BJ (cell line): ENCODE results near the gene MYH10. TPM values are rescaled to one million over a fixed set of nuclear protein-coding genes. Genes with fewer than 3 reads are reported as not detected.

ENCODE experiments used
- CTCF ChIA-PET: fragments of 350-600 bp; formaldehyde crosslinking; extraction: SDS; loops from one replicate; lab custom pipeline; 2021; ENCODE audit warnings: antibody characterized with exemption, inconsistent platforms; lab: Yijun Ruan, JAX
- POLR2A ChIA-PET: fragments of 300-600 bp; sonication (Branson Sonifier 250); formaldehyde crosslinking; extraction: SDS; loops from one replicate; lab custom pipeline; 2021; ENCODE audit warnings: antibody characterized with exemption; lab: Charles Lee
- DNase-seq: peaks from one replicate; pipeline ENCODE4 v3.0.0-alpha.2; 2011; ENCODE audit warnings: low read depth
- H3K27me3 ChIP-seq: 2 replicates; pipeline ENCODE4 v1.6.0; 2011; ENCODE audit warnings: low read length; ENCODE audit not compliant: control insufficient read depth, insufficient read depth
- H3K36me3 ChIP-seq: 2 replicates; pipeline ENCODE4 v1.5.1; 2011; ENCODE audit warnings: low read length; ENCODE audit not compliant: control insufficient read depth, insufficient read depth
- H3K4me3 ChIP-seq: 2 replicates; pipeline ENCODE4 v1.5.1; 2011; ENCODE audit warnings: low read depth, mild to moderate bottlenecking, control low read depth, low read length
- polyA plus RNA-seq: library from polyadenylated mRNA; depleted of rRNA; stranded (reverse); fragments of >200 nt; gene quantifications from 2 replicates; pipeline ENCODE4 v1.2.3, GENCODE V29; 2011
- TF ChIP-seq, protein P1 (sequence below): IDR thresholded peaks from 2 replicates; pipeline ENCODE4 v1.5.1; 2011; ENCODE audit warnings: low read depth, mild to moderate bottlenecking, control low read depth, inconsistent platforms, low read length, moderate library complexity; ENCODE audit not compliant: insufficient read depth

Gene MYH10
- polyA plus RNA-seq, 1 experiment = 62.1 TPM

DNA sequence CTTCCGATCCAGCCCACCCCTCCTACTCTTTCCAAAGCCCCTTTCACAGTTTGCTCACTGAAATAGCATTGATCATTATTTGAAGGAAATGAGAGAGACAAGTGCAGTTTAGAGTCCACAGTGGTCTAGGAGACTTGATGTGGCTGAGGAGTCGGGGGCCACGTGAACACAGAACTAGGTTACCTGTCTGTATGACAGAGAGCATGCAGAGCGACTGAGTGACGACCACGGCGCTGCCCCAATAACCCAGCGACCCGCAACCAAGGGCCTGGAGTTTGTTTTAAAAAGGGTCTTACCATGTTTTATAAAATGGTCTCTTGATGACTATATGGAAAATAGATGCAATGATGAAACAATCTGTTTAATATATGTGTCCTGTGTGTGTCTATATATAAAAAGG, 155.3 kb downstream of the MYH10 start:
- ChIA-PET CTCF (no interaction called here), POLR2A (no interaction called here)
- no peak for DNase-seq
- Histone ChIP-seq H3K4me3 (no peak overlapping the region), H3K27me3 (no peaks in the 10 kb centered on the region), H3K36me3 (peaks cover 32% of the 10 kb centered on the region)
- TF ChIP-seq, protein P1, sequence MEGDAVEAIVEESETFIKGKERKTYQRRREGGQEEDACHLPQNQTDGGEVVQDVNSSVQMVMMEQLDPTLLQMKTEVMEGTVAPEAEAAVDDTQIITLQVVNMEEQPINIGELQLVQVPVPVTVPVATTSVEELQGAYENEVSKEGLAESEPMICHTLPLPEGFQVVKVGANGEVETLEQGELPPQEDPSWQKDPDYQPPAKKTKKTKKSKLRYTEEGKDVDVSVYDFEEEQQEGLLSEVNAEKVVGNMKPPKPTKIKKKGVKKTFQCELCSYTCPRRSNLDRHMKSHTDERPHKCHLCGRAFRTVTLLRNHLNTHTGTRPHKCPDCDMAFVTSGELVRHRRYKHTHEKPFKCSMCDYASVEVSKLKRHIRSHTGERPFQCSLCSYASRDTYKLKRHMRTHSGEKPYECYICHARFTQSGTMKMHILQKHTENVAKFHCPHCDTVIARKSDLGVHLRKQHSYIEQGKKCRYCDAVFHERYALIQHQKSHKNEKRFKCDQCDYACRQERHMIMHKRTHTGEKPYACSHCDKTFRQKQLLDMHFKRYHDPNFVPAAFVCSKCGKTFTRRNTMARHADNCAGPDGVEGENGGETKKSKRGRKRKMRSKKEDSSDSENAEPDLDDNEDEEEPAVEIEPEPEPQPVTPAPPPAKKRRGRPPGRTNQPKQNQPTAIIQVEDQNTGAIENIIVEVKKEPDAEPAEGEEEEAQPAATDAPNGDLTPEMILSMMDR = no peak

DNA sequence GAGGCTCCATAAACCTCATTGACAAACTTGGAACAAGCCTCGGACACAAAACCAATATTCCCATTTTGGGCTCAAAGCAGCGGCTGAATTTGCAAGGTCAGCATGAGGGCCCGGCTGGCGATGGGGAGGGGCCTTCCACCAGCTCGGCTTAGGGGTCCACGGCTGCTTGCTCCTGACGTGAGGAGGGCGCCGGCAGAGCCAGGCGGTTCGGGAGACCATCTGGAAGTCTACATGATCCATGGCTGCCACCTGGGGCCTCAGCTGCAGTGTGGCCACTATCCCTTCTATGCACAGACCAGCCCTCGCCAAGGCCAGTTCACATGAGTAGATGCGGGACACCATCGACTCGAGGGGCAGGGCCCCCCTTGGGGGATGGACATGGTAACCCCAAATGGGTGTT, 155.7 kb downstream of the MYH10 start:
- TF ChIP-seq, protein P1 = no peak
- H3K36me3 ChIP-seq = peaks cover 28% of the 10 kb centered on the region
- ChIA-PET POLR2A (no interaction called here), CTCF (no interaction called here)
- no peaks in the 10 kb centered on the region for H3K27me3 ChIP-seq
- no peak overlapping the region for H3K4me3 ChIP-seq
- DNase-seq = no peak

DNA sequence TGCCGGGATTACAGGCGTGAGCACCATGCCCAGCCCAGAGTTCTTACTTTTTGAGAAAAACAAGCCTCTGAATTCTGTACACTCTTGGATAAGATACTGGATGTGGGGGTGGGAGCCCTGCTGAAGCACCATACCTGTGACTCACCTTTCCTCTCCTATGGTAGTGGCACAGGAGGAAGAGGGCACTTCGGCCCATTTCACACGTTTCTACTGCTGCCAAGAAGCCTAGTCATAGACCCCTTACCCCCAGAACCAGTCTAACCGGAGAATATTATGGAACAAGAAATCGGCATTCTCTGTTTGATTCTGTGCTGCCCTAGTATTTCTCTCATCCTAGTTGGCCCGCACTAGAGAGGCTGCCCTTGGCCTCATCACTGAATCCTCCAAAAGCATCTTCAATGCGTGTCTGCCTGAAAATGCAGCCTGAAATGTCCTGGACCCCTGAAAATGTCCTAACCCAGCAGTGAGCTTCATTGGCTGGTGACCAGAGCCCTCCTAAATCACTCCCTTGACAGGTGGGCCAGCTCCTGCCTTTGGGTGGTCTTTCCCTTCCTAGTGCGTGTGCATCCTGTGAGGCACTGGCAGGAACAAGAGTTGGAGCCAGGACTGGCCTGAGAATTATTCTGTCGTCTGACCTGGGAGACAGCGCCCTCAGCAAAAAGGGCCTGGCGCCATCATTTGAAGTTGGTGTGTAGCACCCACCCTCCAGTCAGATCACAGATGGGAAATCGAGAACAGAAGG, 156.9 kb downstream of the MYH10 start:
- TF ChIP-seq, protein P1 = no peak
- H3K27me3 ChIP-seq = no peaks in the 10 kb centered on the region
- H3K36me3 ChIP-seq = peaks cover 29% of the 10 kb centered on the region
- POLR2A ChIA-PET = no interaction called here
- no peak for DNase-seq
- no peak overlapping the region for H3K4me3 ChIP-seq
- CTCF ChIA-PET = no interaction called here

DNA sequence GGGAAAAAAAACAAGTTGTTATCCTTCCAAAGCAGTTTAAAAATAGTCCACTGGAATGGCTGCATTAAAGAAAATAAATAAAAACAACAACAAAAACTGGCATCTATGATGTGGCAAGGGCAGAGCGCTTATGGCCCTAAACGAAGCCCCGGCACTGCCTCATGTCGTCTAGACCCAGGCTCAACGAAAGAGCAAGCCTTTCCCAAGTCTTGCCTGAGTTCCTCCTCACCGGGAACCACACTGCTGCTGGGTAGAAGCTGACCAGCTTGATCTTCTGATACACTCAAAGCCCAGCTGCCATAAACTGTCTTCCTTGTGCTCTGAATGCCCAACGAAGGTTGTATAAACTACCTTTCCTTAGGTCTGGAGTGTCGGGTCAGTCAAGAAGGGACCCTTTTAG, 157.9 kb downstream of the MYH10 start:
- peaks cover 33% of the 10 kb centered on the region for H3K36me3 ChIP-seq
- DNase-seq = no peak
- H3K27me3 ChIP-seq = no peaks in the 10 kb centered on the region
- POLR2A ChIA-PET = no interaction called here
- CTCF ChIA-PET = interaction anchor here (0.8 to 1.4 kb wide), 2 partner anchors 63 to 97 kb away, joined by 4 to 5 read pairs; no protein-coding TSS in a partner anchor
- TF ChIP-seq, protein P1 = no peak
- H3K4me3 ChIP-seq = no peak overlapping the region

DNA sequence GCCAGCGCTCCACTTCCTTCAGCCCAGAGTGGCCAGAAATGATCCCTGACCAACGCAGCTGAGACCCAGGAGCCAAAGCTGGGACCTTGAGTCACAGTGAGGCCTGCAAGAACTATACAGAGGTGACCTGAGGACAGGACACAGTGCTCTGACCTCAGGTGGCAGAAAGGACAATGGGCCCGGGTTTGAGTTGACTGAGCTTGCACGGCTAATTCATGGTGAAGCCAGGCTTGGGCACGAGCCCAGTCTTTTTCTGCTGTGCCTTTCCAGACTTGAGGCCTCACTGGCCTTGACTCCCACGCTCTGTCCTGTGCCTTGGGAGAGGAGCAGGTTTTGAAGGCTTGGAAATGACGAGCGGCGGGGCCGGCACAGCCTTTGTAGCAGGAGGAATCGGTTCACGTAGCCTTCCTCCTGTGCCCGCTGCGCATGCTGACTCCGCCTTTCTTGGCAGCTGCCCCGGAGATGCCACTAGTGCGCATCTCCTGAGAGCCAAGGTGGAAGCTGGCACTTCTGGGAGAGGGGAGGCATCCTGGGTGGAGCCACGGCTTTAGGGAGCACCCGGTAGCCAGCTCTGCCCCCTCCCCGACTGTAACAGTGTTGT, 160.0 kb downstream of the MYH10 start:
- no peak for DNase-seq
- Histone ChIP-seq H3K36me3 (peaks cover 26% of the 10 kb centered on the region), H3K27me3 (no peaks in the 10 kb centered on the region), H3K4me3 (no peak overlapping the region)
- ChIA-PET POLR2A (no interaction called here), CTCF (interaction anchor here (0.6 to 1.3 kb wide), 2 partner anchors 66 to 87 kb away, joined by 3 read pairs; no protein-coding TSS in a partner anchor)
- TF ChIP-seq, protein P1 = no peak
